Upper lobe of right lung (tissue), 1 donor: Measurements from ENCODE around the gene LPIN2. TPM values are rescaled to one million over a fixed set of nuclear protein-coding genes. Genes with fewer than 3 reads are reported as not detected.

Source experiments
- ATAC-seq: fragments of 200-7000 bp; cut with Tn5 transposase; one replicate; pipeline ENCODE4 v1.9.1; 2020; ENCODE audit warnings: mild to moderate bottlenecking, moderate library complexity
- DNase-seq: peaks from one replicate; pipeline ENCODE4 v3.0.0-alpha.2; 2020
- H3K27ac ChIP-seq: fragments of 200-600 bp; one replicate; pipeline ENCODE4 v1.8.0; 2022
- H3K27me3 ChIP-seq: fragments of 200-600 bp; one replicate; pipeline ENCODE4 v1.8.0; 2022; ENCODE audit warnings: mild to moderate bottlenecking
- H3K36me3 ChIP-seq: fragments of 200-600 bp; one replicate; pipeline ENCODE4 v1.8.0; 2022
- H3K4me1 ChIP-seq: fragments of 200-600 bp; one replicate; pipeline ENCODE4 v1.8.0; 2022
- H3K4me3 ChIP-seq: fragments of 200-600 bp; one replicate; pipeline ENCODE4 v1.8.0; 2022; ENCODE audit warnings: mild to moderate bottlenecking
- H3K9me3 ChIP-seq: fragments of 200-600 bp; one replicate; pipeline ENCODE4 v1.8.0; 2022
- intact Hi-C: fragments of 100-400 bp; cut with DNase I; formaldehyde crosslinking; loops from one replicate; pipeline ENCODE4 v1.11.0; 2022
- total RNA-seq: library from RNA; stranded (reverse); fragmentation: NEBNext Ultra II Directional; extraction: Animal tissue kit (Norgen Biotek cat#: 25700); gene quantifications from one replicate; pipeline ENCODE4 v1.2.1, GENCODE V29; 2021
- TF ChIP-seq, protein P1 (sequence below): fragments of 200-600 bp; IDR thresholded peaks from one replicate; pipeline ENCODE4 v1.8.0; 2022; ENCODE audit warnings: antibody characterized with exemption
- donor health status: DM: no; HTN: yes; CAD: no; lungs with severe emphysema.

Gene LPIN2
- total RNA-seq, 1 donor from 2014 or later: 50.7 TPM

DNA sequence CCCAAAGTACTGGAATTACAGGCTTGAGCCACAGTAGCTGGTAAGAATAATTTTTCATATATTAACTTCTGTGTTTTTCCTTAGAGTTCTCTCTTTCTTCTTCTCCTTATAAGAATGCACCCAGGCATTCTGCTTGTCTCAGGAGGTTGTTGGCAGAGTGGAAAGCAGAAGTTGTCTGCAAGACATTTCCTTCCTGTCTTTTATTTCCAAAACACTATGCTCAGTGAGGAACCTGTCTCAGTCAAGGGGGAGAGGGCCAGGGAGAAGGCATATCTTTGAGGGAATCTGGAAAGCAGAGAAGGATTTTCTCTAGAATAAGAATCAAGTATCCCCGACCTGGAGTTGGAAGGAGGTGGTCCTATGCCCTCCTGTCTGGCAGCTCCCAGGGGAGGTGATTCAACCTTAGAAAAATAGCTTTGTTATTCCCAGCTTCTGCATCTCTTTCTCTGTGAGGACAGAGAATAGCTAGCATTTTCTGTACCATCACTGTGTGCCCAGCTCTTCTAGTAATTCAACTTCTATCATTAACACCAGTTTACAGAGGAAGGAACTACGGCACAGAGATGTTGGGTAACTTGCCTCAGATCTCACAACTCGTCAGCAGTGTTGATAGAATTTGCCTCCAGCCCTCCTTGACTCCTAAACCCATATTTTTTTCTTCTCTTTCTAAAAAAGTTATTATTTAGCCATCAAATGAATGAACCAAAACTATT, 3.8 kb upstream of the LPIN2 start:
- intact Hi-C loops: no loop called here
- ATAC-seq: peak; percentile 12

GRCh38 chr18:3015851-3016250, 2.9 kb upstream of the LPIN2 start:
- peaks cover 39% of the 10 kb centered on the region for H3K4me1 ChIP-seq
- no peaks in the 10 kb centered on the region for H3K36me3 ChIP-seq
- no peak for DNase-seq
- no peaks in the 10 kb centered on the region for H3K27me3 ChIP-seq
- H3K9me3 ChIP-seq: no peaks in the 10 kb centered on the region
- TF ChIP-seq, protein P1, sequence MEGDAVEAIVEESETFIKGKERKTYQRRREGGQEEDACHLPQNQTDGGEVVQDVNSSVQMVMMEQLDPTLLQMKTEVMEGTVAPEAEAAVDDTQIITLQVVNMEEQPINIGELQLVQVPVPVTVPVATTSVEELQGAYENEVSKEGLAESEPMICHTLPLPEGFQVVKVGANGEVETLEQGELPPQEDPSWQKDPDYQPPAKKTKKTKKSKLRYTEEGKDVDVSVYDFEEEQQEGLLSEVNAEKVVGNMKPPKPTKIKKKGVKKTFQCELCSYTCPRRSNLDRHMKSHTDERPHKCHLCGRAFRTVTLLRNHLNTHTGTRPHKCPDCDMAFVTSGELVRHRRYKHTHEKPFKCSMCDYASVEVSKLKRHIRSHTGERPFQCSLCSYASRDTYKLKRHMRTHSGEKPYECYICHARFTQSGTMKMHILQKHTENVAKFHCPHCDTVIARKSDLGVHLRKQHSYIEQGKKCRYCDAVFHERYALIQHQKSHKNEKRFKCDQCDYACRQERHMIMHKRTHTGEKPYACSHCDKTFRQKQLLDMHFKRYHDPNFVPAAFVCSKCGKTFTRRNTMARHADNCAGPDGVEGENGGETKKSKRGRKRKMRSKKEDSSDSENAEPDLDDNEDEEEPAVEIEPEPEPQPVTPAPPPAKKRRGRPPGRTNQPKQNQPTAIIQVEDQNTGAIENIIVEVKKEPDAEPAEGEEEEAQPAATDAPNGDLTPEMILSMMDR: no peak
- ATAC-seq: no peak
- intact Hi-C loops: no loop called here
- H3K4me3 ChIP-seq: no peak overlapping the region
- H3K27ac ChIP-seq: peak overlapping the region; percentile 83

More for the DNA sequence above, 3.8 kb upstream of the LPIN2 start:
- Histone ChIP-seq H3K4me3 (no peak overlapping the region), H3K4me1 (peaks cover 30% of the 10 kb centered on the region), H3K36me3 (no peaks in the 10 kb centered on the region), H3K9me3 (no peaks in the 10 kb centered on the region), H3K27ac (peak overlapping the region; percentile 83), H3K27me3 (no peaks in the 10 kb centered on the region)
- TF ChIP-seq, protein P1: no peak
- DNase-seq: no peak

DNA sequence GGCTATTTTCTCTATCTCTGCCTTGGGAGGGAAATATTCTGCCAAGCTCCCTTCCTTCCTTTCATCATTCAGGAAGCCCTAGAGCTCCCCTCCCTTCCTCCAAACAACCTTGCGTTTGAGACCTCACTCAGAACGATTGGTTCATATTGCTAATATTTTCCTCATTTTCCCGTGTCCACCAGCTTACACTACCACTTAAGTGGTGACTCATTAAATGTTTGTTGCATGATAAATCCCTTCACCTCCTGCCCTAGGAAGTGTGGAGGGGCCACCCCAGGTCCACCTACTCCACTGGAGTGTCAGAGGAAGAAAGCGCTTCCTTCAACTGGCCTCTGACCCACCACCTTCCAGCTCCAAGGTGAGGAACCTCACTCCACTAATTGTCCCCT, 2.3 kb upstream of the LPIN2 start:
- H3K9me3 ChIP-seq: no peaks in the 10 kb centered on the region
- DNase-seq (no peak), ATAC-seq (peak; percentile 16)
- H3K27ac ChIP-seq: peak overlapping the region; percentile 83
- H3K4me3 ChIP-seq: no peak overlapping the region
- TF ChIP-seq, protein P1: no peak
- H3K4me1 ChIP-seq: peaks cover 40% of the 10 kb centered on the region
- no peaks in the 10 kb centered on the region for H3K27me3 ChIP-seq
- intact Hi-C loops: no loop called here
- H3K36me3 ChIP-seq: no peaks in the 10 kb centered on the region

DNA sequence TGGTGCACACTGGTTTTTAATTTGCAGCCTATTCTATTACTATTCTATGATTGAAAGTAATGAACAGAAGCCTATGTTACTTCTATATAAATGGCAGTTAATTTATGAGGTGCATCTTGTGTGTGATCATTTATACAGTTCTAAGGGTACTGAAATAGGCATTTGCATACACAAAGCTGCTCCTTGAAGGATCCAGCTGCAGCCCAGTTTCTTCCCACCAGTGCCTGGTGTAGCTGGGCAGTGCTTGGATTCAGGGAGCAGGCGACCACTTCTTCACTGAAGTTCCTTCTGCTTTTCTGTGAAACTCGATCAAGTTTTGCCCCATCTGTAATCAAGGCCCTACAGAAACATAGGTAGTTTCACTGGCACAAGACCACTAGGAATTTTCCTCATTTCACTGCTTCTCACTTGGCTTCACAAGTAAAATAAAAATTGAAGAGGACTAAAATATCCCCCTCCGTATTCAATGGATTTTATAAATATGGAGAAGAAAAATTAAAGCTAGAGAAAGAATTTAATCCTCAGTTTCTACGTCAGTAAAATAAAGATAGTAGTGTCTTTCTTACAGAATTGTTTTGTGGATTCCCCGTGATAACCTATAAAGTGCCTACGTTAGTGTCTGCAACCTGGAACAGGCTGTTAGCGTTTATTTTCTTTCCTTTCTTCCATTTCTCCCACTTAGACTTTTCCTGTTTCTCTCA, 1.7 kb upstream of the LPIN2 start:
- Histone ChIP-seq H3K27me3 (no peaks in the 10 kb centered on the region), H3K27ac (peak overlapping the region; percentile 83), H3K4me3 (peak overlapping the region; percentile 25), H3K4me1 (peaks cover 45% of the 10 kb centered on the region), H3K36me3 (no peaks in the 10 kb centered on the region), H3K9me3 (no peaks in the 10 kb centered on the region)
- DNase-seq: no peak
- no peak for ATAC-seq
- TF ChIP-seq, protein P1: no peak
- intact Hi-C loops: no loop called here

GRCh38 chr18:3012136-3013023, 564 bp downstream of the LPIN2 start:
- H3K9me3 ChIP-seq: no peaks in the 10 kb centered on the region
- no peaks in the 10 kb centered on the region for H3K27me3 ChIP-seq
- TF ChIP-seq, protein P1: no peak
- H3K27ac ChIP-seq: peak overlapping the region; percentile 86
- intact Hi-C loops: no loop called here
- H3K4me3 ChIP-seq: peak overlapping the region; percentile 79
- H3K4me1 ChIP-seq: peaks cover 50% of the 10 kb centered on the region
- ATAC-seq (peak; percentile 57), DNase-seq (peak; percentile 80)
- H3K36me3 ChIP-seq: peaks cover 9% of the 10 kb centered on the region
